ENCODE data around the gene TTLL5. TPM values are rescaled to one million over a fixed set of nuclear protein-coding genes. Genes with fewer than 3 reads are reported as not detected.

TTLL5 gene
- total RNA-seq, 2 experiments from 2014 or later = 28.9 to 43.4 TPM

DNA sequence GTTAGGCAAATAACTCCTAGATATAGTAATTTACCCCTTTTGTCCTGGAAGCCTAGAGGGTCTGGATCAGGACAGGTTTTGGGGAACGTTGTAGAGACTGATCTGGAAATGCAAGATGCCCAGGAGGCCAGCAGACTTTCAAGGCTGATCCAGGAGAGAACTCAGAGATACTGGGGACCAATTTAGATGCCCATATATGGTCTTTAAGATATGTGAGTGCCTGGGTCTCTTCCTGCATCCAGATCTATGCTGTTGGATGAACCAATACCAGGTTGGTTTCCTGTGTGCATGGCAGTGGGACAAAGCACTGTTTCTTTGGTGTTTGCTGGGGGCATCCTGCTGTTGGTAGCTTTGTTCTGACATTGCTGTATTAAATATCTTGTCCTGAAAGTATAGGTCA, 5.8 kb upstream of the TTLL5 start:
- Mint-ChIP-seq H3K4me3 (no peak overlapping the region), H3K4me1 (peaks cover 21% of the 10 kb centered on the region), H3K9me3 (ENCODE audit: low read depth) (no peaks in the 10 kb centered on the region), H3K27me3 (no peaks in the 10 kb centered on the region), H3K27ac (no peak overlapping the region), H3K36me3 (peaks cover 27% of the 10 kb centered on the region)
- ATAC-seq = no peak
- CTCF ChIA-PET = interaction anchor here (0.6 to 8.5 kb wide), 15 partner anchors 13 to 353 kb away, joined by 3 to 188 read pairs (median 5); partner anchors contain the start of genes BATF, FLVCR2 and TGFB3
- DNase-seq = no peak

DNA sequence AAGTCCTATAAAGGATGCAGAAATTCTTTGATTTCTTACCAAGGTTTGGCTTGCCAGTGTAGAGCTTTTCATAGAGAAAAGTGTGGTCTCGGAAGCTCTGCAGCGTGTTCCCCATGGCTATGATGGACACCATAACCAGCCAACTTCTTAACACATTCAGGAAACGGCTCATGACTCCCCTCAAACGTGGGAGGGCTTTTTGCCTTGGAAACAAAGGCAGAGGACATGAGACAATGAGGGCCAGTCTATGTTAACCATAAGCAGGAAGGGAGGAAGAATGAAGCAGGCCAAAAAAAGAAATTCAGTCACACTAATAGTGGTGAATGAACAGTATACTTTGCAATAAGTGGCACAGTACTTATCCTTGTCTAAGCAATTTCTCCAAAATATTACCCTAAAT, 3.7 kb upstream of the TTLL5 start:
- ATAC-seq (no peak), DNase-seq (no peak)
- Mint-ChIP-seq H3K36me3 (peaks cover 13% of the 10 kb centered on the region), H3K4me3 (no peak overlapping the region), H3K4me1 (peaks cover 33% of the 10 kb centered on the region), H3K27ac (peak overlapping the region; percentile 27), H3K9me3 (ENCODE audit: low read depth) (no peaks in the 10 kb centered on the region), H3K27me3 (no peaks in the 10 kb centered on the region)
- CTCF ChIA-PET = interaction anchor here (0.6 to 8.5 kb wide), 8 partner anchors 81 to 526 kb away, joined by 3 to 188 read pairs (median 4); partner anchors contain the start of genes FLVCR2 and TGFB3

DNA sequence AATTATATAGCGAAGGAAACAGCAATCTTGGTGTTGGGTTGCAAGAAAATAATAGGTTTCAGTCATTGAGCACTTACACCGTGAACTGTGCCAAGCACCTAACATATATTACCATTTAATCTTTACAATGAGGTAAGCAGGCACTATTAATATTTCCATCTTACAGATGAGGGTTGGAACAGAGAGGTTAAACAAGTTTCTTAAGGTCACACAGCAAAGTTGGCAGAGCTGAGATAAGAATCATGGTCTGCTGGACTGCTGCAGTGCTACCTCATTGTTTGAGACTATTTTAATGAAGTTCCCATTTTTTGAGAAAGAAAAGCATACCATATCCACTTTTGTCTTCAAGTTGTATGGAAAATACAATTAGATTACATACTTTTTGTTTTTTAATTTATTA, 2.1 kb upstream of the TTLL5 start:
- Mint-ChIP-seq H3K27ac (no peak overlapping the region), H3K27me3 (no peaks in the 10 kb centered on the region), H3K4me1 (peaks cover 42% of the 10 kb centered on the region), H3K4me3 (no peak overlapping the region), H3K36me3 (peaks cover 8% of the 10 kb centered on the region), H3K9me3 (ENCODE audit: low read depth) (no peaks in the 10 kb centered on the region)
- ATAC-seq = no peak
- CTCF ChIA-PET = interaction anchor here (2.9 to 3.3 kb wide), 2 partner anchors 81 to 324 kb away, joined by 12 to 23 read pairs; partner anchors contain the start of gene FLVCR2
- no peak for DNase-seq

DNA sequence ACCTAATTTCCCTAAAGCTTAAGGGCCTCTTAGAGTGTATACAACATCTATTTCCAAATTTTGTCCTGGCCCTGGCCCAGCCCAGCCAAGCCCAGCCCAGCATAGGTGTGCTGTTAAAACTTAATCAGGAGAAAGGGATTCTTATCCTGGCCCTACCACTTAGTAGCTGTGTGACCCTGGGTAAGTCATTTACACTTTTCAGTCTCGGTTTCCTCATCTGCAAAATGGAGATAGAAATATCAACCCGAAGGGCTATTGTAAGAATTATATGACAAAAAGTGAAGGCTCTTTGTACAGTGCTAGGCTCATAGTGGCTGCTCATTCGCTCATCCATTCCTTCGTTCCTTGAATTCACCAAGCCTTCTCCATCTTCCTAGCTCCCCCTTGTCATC, 812 bp upstream of the TTLL5 start:
- CTCF ChIA-PET = interaction anchor here (0.8 to 3.3 kb wide), 9 partner anchors 8 to 322 kb away, joined by 3 to 23 read pairs (median 5); partner anchors contain the start of gene FLVCR2
- peaks cover 9% of the 10 kb centered on the region for H3K36me3 Mint-ChIP-seq
- H3K9me3 Mint-ChIP-seq (ENCODE audit: low read depth) = no peaks in the 10 kb centered on the region
- DNase-seq (no peak), ATAC-seq (no peak)
- no peaks in the 10 kb centered on the region for H3K27me3 Mint-ChIP-seq
- peak overlapping the region; percentile 98 for H3K4me3 Mint-ChIP-seq
- peaks cover 42% of the 10 kb centered on the region for H3K4me1 Mint-ChIP-seq
- H3K27ac Mint-ChIP-seq = peak overlapping the region; percentile 94

DNA sequence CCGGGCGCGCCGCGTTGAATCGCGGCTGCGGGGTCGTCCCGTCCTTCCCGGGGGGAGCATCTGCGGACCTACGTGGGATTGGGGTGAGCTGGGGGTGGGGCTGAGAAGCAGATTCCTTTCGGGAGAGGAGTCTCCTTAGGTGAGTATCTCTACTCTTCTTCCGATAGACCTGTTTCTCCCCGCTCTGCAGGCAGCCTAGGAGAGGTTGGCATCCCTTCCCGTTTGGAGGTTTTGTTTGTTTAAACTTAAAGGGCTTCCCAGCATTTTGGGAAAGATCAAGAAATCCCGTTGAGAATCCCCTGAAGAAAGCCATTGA, 411 bp downstream of the TTLL5 start:
- no peak for DNase-seq
- no peak for ATAC-seq
- peak overlapping the region; percentile 94 for H3K27ac Mint-ChIP-seq
- H3K9me3 Mint-ChIP-seq (ENCODE audit: low read depth) = no peaks in the 10 kb centered on the region
- peak overlapping the region; percentile 98 for H3K4me3 Mint-ChIP-seq
- peaks cover 42% of the 10 kb centered on the region for H3K4me1 Mint-ChIP-seq
- no peaks in the 10 kb centered on the region for H3K27me3 Mint-ChIP-seq
- CTCF ChIA-PET = interaction anchor here (0.8 to 3.3 kb wide), 4 partner anchors 23 to 321 kb away, joined by 4 to 23 read pairs (median 8); partner anchors contain the start of gene FLVCR2
- peaks cover 6% of the 10 kb centered on the region for H3K36me3 Mint-ChIP-seq

DNA sequence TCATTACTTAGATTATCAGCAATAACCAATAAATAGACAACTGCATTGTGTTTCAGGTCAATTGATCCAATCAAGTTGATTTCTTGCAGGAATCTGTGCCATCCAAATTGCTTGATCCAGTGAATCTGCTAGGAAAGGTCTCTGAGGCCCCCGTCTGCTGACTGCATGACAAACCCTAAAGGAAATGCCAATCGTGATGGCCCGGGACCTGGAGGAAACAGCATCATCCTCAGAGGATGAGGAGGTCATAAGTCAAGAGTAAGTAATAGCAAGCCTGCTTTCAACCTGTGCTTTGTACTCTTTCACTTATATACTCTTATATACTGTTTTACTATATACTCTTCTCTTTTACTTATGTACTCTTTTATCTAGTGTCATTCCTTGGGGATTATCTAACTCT, 1.9 kb downstream of the TTLL5 start:
- no peak for ATAC-seq
- Mint-ChIP-seq H3K27me3 (no peaks in the 10 kb centered on the region), H3K9me3 (ENCODE audit: low read depth) (no peaks in the 10 kb centered on the region), H3K36me3 (peaks cover 6% of the 10 kb centered on the region), H3K27ac (no peak overlapping the region), H3K4me1 (peaks cover 43% of the 10 kb centered on the region), H3K4me3 (peak overlapping the region; percentile 3)
- CTCF ChIA-PET = interaction anchor here (1.0 to 1.8 kb wide), 2 partner anchors 9 to 11 kb away, joined by 3 to 6 read pairs; no protein-coding TSS in a partner anchor
- DNase-seq = no peak

DNA sequence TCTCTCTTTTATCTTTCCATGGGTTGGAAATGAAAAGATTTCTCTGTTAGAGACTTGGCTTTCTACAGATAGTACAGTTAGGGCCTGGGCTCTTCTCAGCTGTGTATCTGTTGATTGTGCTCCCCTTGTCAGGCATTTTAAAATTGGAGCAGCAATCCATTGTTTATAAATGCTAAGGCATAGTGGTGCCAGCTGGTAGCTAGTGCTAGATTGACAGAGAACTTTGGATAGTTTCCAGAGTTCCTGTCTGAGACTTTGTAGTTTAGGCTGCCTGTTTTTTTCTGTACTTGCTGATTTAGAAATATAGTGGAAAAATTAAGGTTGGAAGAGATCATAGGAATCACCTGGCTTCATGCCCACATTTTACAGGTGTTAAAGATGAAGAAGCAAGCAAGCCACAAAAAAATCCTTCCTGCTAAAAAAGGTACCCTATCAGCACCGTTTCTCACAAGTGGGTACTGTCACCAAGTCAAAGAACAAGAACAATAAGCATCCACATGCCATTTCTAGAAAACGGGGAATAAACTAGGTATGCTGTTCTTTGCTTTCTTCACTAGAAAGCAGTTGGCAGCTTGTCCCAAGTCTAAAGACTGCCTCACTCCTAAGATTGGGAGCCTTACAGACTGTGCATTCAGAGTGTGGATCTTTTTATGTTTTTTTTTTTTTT, 6.2 kb downstream of the TTLL5 start:
- CTCF ChIA-PET = interaction anchor here (1.4 kb wide), 1 partner anchor 13 kb away, joined by 7 read pairs; no protein-coding TSS in a partner anchor

DNA sequence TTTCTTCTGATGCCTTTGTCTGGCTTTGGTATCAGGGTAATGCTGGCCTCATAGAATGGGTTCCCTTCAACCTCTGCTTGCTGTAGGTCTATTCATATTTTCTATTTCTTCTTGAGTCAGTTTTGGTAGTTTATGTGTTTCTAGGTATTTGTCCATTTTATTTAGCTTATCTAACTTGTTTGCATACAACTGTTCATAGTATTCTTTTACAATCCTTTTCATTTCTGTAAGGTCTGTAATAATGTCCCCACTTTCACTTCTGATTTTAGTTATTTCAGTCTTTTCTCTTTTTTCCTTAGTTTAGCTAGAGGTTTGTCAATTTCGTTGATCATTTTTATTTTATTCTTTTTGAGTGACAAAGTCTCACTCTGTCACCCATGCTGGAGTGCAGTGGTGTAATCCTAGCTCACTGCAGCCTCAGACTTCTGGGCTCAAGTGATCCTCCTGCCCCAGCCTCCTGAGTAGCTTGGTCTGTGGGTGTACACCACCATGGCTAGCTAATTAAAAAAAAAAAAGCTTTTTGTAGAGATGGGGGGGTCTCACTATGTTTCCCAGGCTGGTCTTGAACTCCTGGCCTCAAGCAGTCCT, 11.7 kb downstream of the TTLL5 start:
- ATAC-seq = no peak
- Mint-ChIP-seq H3K9me3 (ENCODE audit: low read depth) (no peaks in the 10 kb centered on the region), H3K4me3 (no peak overlapping the region), H3K4me1 (peaks cover 29% of the 10 kb centered on the region), H3K36me3 (peaks cover 52% of the 10 kb centered on the region), H3K27ac (no peak overlapping the region), H3K27me3 (no peaks in the 10 kb centered on the region)
- CTCF ChIA-PET = interaction anchor here (0.8 to 1.7 kb wide), 4 partner anchors 9 to 234 kb away, joined by 3 to 6 read pairs (median 4); no protein-coding TSS in a partner anchor
- no peak for DNase-seq

More for the DNA sequence above, 6.2 kb downstream of the TTLL5 start:
- ATAC-seq (no peak), DNase-seq (no peak)
- Mint-ChIP-seq H3K27ac (no peak overlapping the region), H3K4me3 (no peak overlapping the region), H3K9me3 (ENCODE audit: low read depth) (no peaks in the 10 kb centered on the region), H3K36me3 (peaks cover 38% of the 10 kb centered on the region), H3K4me1 (peaks cover 19% of the 10 kb centered on the region), H3K27me3 (no peaks in the 10 kb centered on the region)

DNA sequence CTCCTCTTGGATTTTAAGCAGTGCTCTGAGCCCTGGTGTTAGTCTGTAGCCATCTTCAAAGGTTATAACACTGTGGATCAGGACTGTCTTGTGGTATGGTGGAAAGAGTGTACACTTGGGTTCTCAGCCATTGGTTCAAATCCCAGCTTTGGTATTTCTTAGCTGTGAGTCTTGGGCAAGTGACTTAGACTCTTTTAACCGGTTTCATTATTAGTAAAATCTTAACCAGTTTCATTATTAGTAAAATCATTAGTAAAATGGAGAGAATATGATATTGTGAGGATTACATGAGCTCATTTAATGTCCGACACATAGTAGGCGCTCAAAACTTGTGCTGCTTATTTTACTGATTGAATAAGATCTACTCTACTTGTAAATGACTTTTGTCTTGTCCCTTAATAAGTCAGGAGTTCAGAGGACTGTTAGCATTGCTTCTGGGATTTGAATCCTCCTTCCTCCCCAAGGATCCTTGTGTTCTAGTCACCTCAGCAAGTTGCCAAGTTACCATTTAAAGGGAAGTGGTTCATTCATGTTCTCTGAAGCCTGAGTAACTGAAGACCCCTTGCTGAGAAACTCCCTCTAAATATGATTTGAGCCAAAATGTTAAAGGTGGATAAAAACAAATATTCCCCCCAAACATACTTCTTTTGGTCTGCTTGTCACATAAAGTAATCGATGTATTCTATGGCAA, 12.4 kb downstream of the TTLL5 start:
- Mint-ChIP-seq H3K4me1 (peaks cover 28% of the 10 kb centered on the region), H3K36me3 (peaks cover 54% of the 10 kb centered on the region), H3K9me3 (ENCODE audit: low read depth) (no peaks in the 10 kb centered on the region), H3K27ac (peak overlapping the region; percentile 72), H3K4me3 (no peak overlapping the region), H3K27me3 (no peaks in the 10 kb centered on the region)
- no peak for DNase-seq
- CTCF ChIA-PET = interaction anchor here (0.8 to 1.7 kb wide), 4 partner anchors 11 to 233 kb away, joined by 3 to 5 read pairs (median 4); partner anchors contain the start of genes ERG28 and TTLL5
- peak; percentile 81 for ATAC-seq

DNA sequence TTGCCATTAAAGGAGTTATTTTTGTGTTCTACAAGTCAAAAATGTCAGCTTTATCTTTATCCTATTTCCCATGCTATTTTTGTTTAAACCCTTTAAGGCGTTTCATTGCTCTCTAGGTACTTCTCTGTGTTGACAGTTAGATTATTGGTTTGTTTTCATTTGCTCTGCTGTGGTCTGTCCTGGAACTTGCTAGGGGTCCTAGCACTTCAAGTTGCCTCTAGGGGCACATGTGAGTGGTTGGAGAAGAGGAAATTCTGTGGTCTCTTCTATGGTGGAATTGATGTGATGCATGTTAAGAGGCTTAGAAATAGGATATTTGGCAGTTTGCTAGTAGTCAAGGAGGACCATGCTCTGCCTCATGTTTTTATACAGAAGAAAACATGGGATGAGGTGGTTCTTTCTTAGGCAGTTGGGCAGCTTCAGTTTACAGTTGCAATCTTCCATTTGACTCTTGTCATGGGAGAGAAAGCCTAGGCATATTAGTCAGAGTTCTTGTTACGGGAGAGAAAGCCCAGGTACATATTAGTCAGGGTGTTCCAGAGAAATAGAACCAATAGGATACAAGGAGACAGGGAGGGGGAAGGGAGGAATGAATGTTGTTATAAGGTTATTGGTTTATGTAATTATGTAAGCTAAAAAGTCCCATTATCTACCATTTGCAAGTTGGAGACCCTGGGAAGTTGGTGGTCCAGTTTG, 14.4 kb downstream of the TTLL5 start:
- Mint-ChIP-seq H3K4me3 (no peak overlapping the region), H3K4me1 (peaks cover 28% of the 10 kb centered on the region), H3K27me3 (no peaks in the 10 kb centered on the region), H3K27ac (no peak overlapping the region), H3K9me3 (ENCODE audit: low read depth) (no peaks in the 10 kb centered on the region), H3K36me3 (peaks cover 40% of the 10 kb centered on the region)
- ATAC-seq (no peak), DNase-seq (no peak)
- CTCF ChIA-PET = interaction anchor here (1.0 to 1.2 kb wide), 2 partner anchors 15 to 19 kb away, joined by 3 read pairs; partner anchors contain the start of gene ERG28

DNA sequence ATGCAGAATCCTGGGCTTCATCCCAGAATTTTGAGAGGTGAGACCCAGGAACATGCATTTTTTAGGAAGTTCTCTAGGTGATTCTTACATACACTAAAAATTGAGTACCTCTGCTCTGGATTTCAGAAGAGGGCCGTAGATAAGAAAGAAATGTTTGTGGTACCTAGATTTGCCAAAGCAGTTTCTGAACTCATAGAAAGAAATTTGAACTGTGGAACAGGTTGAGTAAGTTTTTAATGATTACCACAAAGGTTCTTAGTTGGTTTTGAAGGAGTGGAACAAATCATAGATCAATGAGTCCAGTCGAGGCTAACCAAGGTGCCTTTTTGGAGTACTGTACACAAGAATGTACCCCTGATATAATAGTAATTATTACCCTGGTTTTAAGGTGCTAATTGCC, 24.9 kb downstream of the TTLL5 start:
- Mint-ChIP-seq H3K4me3 (no peak overlapping the region), H3K4me1 (no peaks in the 10 kb centered on the region), H3K36me3 (peaks cover 30% of the 10 kb centered on the region)

DNA sequence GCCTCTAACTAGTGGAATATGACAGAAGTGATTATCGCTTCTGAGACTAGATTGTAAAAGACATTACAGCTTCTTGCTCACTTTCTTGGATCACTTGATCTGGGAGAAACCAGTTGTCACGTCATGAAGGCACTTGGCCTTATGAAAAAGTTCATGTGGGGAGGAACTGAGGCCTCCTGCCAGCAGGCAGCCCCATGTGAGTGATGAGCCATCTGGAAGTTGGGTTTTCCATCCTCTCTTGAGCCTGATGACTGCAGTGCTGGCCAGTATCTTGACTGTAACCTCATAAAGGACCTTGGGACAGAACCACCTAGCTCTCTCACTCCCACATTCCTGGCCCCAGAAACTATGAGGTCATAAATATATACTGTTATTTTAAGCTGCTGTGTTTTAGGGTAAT, 28.0 kb downstream of the TTLL5 start:
- Mint-ChIP-seq H3K4me3 (no peak overlapping the region), H3K4me1 (no peaks in the 10 kb centered on the region), H3K27me3 (no peaks in the 10 kb centered on the region), H3K9me3 (ENCODE audit: low read depth) (no peaks in the 10 kb centered on the region), H3K36me3 (peaks cover 34% of the 10 kb centered on the region), H3K27ac (no peak overlapping the region)
- DNase-seq (no peak), ATAC-seq (no peak)
- CTCF ChIA-PET = interaction anchor here (1.4 to 1.5 kb wide), 2 partner anchors 19 to 111 kb away, joined by 3 read pairs; no protein-coding TSS in a partner anchor

More for the DNA sequence above, 24.9 kb downstream of the TTLL5 start:
- ATAC-seq = no peak
- no peaks in the 10 kb centered on the region for H3K27me3 Mint-ChIP-seq
- CTCF ChIA-PET = interaction anchor here (0.6 to 2.0 kb wide), 4 partner anchors 13 to 1385 kb away, joined by 3 to 5 read pairs (median 4); no protein-coding TSS in a partner anchor
- no peak overlapping the region for H3K27ac Mint-ChIP-seq
- no peaks in the 10 kb centered on the region for H3K9me3 Mint-ChIP-seq (ENCODE audit: low read depth)
- DNase-seq = no peak

DNA sequence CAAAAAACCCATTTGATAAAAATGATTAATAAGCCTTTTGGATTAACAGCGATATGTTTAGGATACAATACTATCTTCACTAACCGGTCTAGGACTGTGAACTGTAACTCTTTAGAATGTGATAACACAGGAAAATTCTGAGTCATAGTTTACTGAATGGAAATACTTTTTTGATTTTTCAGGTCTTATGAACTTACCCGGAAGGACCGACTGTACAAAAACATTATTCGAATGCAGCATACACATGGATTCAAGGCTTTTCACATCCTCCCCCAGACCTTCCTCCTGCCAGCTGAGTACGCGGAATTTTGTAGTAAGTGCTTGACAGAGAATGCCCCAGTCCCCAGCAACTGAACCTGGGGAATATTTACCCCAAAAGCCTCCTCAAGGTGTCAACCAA, 29.0 kb downstream of the TTLL5 start:
- DNase-seq = no peak
- Mint-ChIP-seq H3K4me1 (no peaks in the 10 kb centered on the region), H3K4me3 (no peak overlapping the region), H3K36me3 (peaks cover 37% of the 10 kb centered on the region), H3K27me3 (no peaks in the 10 kb centered on the region), H3K9me3 (ENCODE audit: low read depth) (peaks cover 4% of the 10 kb centered on the region), H3K27ac (no peak overlapping the region)
- no peak for ATAC-seq
- CTCF ChIA-PET = no interaction called here
